Kidney glomerular epithelial cell (primary cell): ENCODE results near the gene DPH2.

Experiments
- DNase-seq: peaks from one replicate; lab custom pipeline; 2025; lab: John Stamatoyannopoulos, UW

DPH2 gene

GRCh38 chr1:43969416-43969745, 429 bp upstream of the DPH2 start:
- DNase-seq, result no peak

- no peak for DNase-seq
Observed at GRCh38 chr1:43970502-43970901, 692 bp downstream of the DPH2 start.

- no peak for DNase-seq
Observed at GRCh38 chr1:43970911-43971310, 1.1 kb downstream of the DPH2 start.

GRCh38 chr1:43971336-43971980, 1.6 kb downstream of the DPH2 start:
- DNase-seq, result no peak

- DNase-seq, result no peak
Observed at GRCh38 chr1:43973981-43974442, 4.2 kb downstream of the DPH2 start.

- peak; percentile 82 for DNase-seq
Observed at GRCh38 chr1:43974443-43975248, 4.8 kb downstream of the DPH2 start, which contains the start of gene ATP6V0B. Gene ATP6V0B, plus strand, starts transcription at chr1:43974960. Its CDS starts 81 bp downstream, at chr1:43975041.

- DNase-seq, result no peak
Observed at GRCh38 chr1:43975249-43975961, 5.6 kb downstream of the DPH2 start.

- DNase-seq, result no peak
Observed at GRCh38 chr1:43976045-43976444, 6.2 kb downstream of the DPH2 start.

GRCh38 chr1:43976890-43977289, 7.1 kb downstream of the DPH2 start:
- DNase-seq, result no peak

- no peak for DNase-seq
Observed at GRCh38 chr1:43977376-43978263, 7.8 kb downstream of the DPH2 start.

- DNase-seq, result no peak
Observed at GRCh38 chr1:43978264-43978550, 8.4 kb downstream of the DPH2 start.

- no peak for DNase-seq
Observed at GRCh38 chr1:43978551-43979260, 8.9 kb downstream of the DPH2 start, which contains the start of gene B4GALT2. Gene B4GALT2, plus strand, starts transcription at chr1:43979210. Its CDS starts 1,951 bp downstream, at chr1:43981161.

GRCh38 chr1:43979261-43979527, 9.4 kb downstream of the DPH2 start:
- DNase-seq, result no peak

GRCh38 chr1:43979528-43980254, 9.9 kb downstream of the DPH2 start:
- DNase-seq, result no peak

- DNase-seq, result no peak
Observed at GRCh38 chr1:43980255-43981134, 10.7 kb downstream of the DPH2 start.

- DNase-seq, result no peak
Observed at GRCh38 chr1:43981135-43981491, 11.3 kb downstream of the DPH2 start.

GRCh38 chr1:43981636-43982035, 11.8 kb downstream of the DPH2 start:
- DNase-seq, result no peak

- no peak for DNase-seq
Observed at GRCh38 chr1:43982241-43982640, 12.4 kb downstream of the DPH2 start.

GRCh38 chr1:43982808-43983207, 13.0 kb downstream of the DPH2 start:
- no peak for DNase-seq
